Type B pancreatic cell (in vitro differentiated cells): ENCODE measurements around the gene SDC1. TPM values are rescaled to one million over a fixed set of nuclear protein-coding genes. Genes with fewer than 3 reads are reported as not detected.
"Not testable (repeated sequence)": the region's sequence is repeated elsewhere in the genome, so short reads cannot be mapped to it uniquely, and the experiment has no call there.

Experiments
- DNase-seq: peaks from one replicate; pipeline ENCODE4 v3.0.0; 2021; ENCODE audit warnings: mixed read lengths; ENCODE audit not compliant: unreplicated experiment; ENCODE audit errors: extremely low spot score
- H3K27ac Mint-ChIP-seq: 2 replicates; pipeline ENCODE4 v1.8.0; 2021; ENCODE audit warnings: mild to moderate bottlenecking, mixed read lengths
- H3K27me3 Mint-ChIP-seq: 2 replicates; pipeline ENCODE4 v1.8.0; 2021; ENCODE audit warnings: mixed read lengths
- H3K36me3 Mint-ChIP-seq: 2 replicates; pipeline ENCODE4 v1.8.0; 2021; ENCODE audit warnings: mixed read lengths
- H3K4me1 Mint-ChIP-seq: one replicate; pipeline ENCODE4 v1.8.0; 2021; ENCODE audit warnings: mixed read lengths; ENCODE audit not compliant: unreplicated experiment
- H3K4me3 Mint-ChIP-seq: 2 replicates; pipeline ENCODE4 v1.8.0; 2021; ENCODE audit warnings: mild to moderate bottlenecking, mixed read lengths
- H3K9me3 Mint-ChIP-seq: 2 replicates; pipeline ENCODE4 v1.8.0; 2021; ENCODE audit warnings: mixed read lengths
- total RNA-seq: library from RNA; stranded (reverse); gene quantifications from 2 replicates; pipeline ENCODE4 v1.2.1, GENCODE V29; 2021; ENCODE audit warnings: low replicate concordance
- TF ChIP-seq, protein P1 (sequence below): fragments of 200-600 bp; sonication (generic); conservative IDR thresholded peaks from 2 replicates; pipeline ENCODE4 v1.5.0; 2021; ENCODE audit warnings: antibody characterized with exemption, mild to moderate bottlenecking

SDC1 gene
- total RNA-seq, 1 donor from 2014 or later, result 164 TPM

DNA sequence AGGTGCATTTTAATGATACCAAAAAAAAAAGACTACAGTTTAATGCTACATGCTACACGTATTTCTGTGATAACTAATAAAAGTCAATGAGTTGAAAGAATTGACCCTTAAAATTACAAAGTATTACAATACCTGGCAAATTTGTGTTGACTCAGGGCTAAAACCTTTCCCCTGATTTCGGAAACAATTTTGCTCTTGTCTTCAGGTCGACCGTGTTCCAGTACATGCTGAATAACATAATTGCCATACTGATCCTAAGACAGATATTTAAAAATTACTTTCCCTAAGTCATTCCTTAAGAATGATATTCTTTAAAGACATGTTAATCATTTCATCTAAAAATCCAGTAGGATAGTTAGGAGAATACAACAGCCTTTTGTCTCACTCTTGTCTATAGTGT, 29.8 kb upstream of the SDC1 start:
- Mint-ChIP-seq H3K9me3 (no peaks in the 10 kb centered on the region), H3K4me3 (no peak overlapping the region), H3K4me1 (no peaks in the 10 kb centered on the region), H3K27ac (no peak overlapping the region), H3K27me3 (no peaks in the 10 kb centered on the region), H3K36me3 (peaks cover 42% of the 10 kb centered on the region)
- DNase-seq, result no peak
- TF ChIP-seq, protein P1, sequence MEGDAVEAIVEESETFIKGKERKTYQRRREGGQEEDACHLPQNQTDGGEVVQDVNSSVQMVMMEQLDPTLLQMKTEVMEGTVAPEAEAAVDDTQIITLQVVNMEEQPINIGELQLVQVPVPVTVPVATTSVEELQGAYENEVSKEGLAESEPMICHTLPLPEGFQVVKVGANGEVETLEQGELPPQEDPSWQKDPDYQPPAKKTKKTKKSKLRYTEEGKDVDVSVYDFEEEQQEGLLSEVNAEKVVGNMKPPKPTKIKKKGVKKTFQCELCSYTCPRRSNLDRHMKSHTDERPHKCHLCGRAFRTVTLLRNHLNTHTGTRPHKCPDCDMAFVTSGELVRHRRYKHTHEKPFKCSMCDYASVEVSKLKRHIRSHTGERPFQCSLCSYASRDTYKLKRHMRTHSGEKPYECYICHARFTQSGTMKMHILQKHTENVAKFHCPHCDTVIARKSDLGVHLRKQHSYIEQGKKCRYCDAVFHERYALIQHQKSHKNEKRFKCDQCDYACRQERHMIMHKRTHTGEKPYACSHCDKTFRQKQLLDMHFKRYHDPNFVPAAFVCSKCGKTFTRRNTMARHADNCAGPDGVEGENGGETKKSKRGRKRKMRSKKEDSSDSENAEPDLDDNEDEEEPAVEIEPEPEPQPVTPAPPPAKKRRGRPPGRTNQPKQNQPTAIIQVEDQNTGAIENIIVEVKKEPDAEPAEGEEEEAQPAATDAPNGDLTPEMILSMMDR, result no peak

DNA sequence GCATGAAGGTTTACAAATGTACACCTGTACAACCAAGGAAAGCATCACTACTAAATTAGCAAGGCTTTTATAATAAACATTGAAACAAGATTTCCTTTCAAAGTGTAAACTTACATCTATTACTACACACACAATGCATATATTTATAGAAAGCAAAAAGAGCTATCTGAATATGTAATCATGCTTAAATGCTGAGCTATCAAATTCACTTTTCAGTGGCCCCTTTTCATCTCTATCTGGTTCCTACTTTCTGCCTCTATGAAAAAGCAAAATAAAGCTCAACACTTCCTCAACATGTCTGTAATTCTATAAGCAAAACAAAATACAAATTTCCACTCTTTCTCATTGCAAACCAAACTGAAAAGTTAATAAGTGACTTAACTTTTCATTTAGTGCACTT, 25.5 kb upstream of the SDC1 start:
- H3K36me3 Mint-ChIP-seq, result peaks cover 48% of the 10 kb centered on the region
- TF ChIP-seq, protein P1, result no peak
- no peak overlapping the region for H3K4me3 Mint-ChIP-seq
- no peaks in the 10 kb centered on the region for H3K9me3 Mint-ChIP-seq
- H3K4me1 Mint-ChIP-seq, result no peaks in the 10 kb centered on the region
- DNase-seq, result no peak
- no peak overlapping the region for H3K27ac Mint-ChIP-seq
- H3K27me3 Mint-ChIP-seq, result no peaks in the 10 kb centered on the region

DNA sequence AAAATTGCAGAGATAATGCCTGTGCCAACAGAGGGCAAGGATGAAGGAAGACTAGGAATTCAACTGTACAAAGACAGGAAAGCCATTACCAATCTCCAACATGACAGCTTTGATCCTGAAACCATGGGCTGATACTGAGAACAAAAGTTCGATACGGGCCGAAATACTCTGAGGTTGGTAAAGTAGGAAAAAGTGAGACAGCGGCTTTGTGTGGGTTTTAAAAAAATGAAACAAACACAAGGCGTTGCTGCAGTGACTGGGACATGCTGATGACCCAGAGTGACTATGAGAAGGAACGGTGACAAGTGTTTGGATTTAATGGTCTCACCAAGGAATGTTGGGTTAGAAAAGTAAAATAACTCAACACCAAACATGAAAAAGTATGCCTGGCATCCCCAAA, 24.2 kb upstream of the SDC1 start:
- Mint-ChIP-seq H3K4me3 (no peak overlapping the region), H3K27me3 (no peaks in the 10 kb centered on the region), H3K4me1 (no peaks in the 10 kb centered on the region), H3K27ac (no peak overlapping the region), H3K36me3 (peaks cover 46% of the 10 kb centered on the region), H3K9me3 (no peaks in the 10 kb centered on the region)
- TF ChIP-seq, protein P1, result no peak
- no peak for DNase-seq

DNA sequence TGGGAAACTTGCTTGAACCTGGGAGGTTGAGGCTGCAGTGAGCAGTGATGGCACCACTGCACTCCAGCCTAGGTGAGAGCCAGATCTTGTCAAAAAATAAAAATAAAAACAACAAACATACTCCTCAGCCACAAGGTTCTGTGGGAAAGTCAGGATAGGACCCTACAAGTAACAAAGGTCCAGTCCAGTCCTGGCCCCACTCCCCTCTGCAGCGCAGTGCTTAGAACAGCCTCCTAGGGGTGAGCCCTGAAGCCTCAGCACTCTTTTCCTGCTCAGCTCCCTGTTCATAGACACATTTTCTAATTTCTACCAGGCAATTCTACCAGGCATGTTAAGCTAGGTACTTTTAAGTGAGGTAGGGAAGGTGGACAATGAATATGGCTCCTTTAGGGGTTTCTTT, 22.2 kb upstream of the SDC1 start:
- no peak for DNase-seq
- no peak overlapping the region for H3K27ac Mint-ChIP-seq
- TF ChIP-seq, protein P1, result no peak
- no peaks in the 10 kb centered on the region for H3K9me3 Mint-ChIP-seq
- peaks cover 35% of the 10 kb centered on the region for H3K36me3 Mint-ChIP-seq
- no peaks in the 10 kb centered on the region for H3K27me3 Mint-ChIP-seq
- H3K4me3 Mint-ChIP-seq, result no peak overlapping the region
- H3K4me1 Mint-ChIP-seq, result peaks cover 7% of the 10 kb centered on the region

GRCh38 chr2:20243637-20244036, 18.7 kb upstream of the SDC1 start:
- peaks cover 17% of the 10 kb centered on the region for H3K36me3 Mint-ChIP-seq
- H3K4me3 Mint-ChIP-seq, H3K4me1 Mint-ChIP-seq, H3K27me3 Mint-ChIP-seq, H3K27ac Mint-ChIP-seq, DNase-seq, H3K9me3 Mint-ChIP-seq: not testable (repeated sequence)

DNA sequence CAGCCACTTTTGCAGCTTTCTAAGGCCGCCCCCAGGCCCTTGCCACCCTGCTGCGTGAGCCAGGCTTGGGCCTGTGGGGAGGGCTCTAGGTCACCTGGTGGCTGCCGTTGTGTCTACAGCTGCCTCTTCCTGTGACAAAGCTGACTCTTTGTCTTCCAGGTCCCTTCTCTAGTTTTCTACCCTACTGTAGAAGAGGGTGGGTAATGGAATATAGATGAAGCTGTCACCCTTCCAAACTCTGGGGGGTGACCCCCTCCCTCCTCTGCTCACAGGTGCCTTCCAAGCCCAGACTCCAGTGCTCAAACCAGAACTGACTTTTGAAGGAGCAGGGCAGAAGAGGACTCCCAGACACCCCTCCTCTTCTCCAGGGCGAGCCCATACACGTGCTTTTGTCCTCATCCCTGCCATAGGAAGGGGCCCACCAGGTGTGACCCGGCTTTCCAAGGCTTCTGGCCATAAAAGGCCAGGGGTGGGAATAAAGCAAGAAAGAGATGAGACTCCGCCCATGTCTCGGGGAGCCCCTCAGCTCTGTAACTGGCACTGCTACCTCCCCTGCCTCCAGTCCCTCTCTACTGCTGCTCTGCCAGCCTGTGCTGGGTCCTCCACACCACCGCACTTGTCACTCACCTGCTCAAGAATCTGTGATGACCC, 17.9 kb upstream of the SDC1 start:
- Mint-ChIP-seq H3K9me3 (no peaks in the 10 kb centered on the region), H3K4me1 (peaks cover 7% of the 10 kb centered on the region), H3K27me3 (no peaks in the 10 kb centered on the region), H3K36me3 (peaks cover 13% of the 10 kb centered on the region), H3K4me3 (no peak overlapping the region), H3K27ac (no peak overlapping the region)
- DNase-seq, result no peak
- TF ChIP-seq, protein P1, result no peak
